HFFc6 (cell line): Measurements from ENCODE around the gene PTPRQ. TPM values are rescaled to one million over a fixed set of nuclear protein-coding genes. Genes with fewer than 3 reads are reported as not detected.

ENCODE experiments used
- DNase-seq: peaks from one replicate; pipeline ENCODE4 v3.0.0-alpha.2; 2018
- H3K27ac Mint-ChIP-seq: 2 replicates; pipeline ENCODE4 v1.8.0; 2020; ENCODE audit warnings: mild to moderate bottlenecking, mixed read lengths
- H3K27me3 Mint-ChIP-seq: 2 replicates; pipeline ENCODE4 v1.8.0; 2021; ENCODE audit warnings: mild to moderate bottlenecking, moderate library complexity, mixed read lengths; ENCODE audit not compliant: insufficient read depth
- H3K36me3 Mint-ChIP-seq: 2 replicates; pipeline ENCODE4 v1.8.0; 2021; ENCODE audit warnings: low read depth, mixed read lengths
- H3K4me1 Mint-ChIP-seq: 2 replicates; pipeline ENCODE4 v1.8.0; 2020; ENCODE audit warnings: low read depth, mixed read lengths
- H3K4me3 Mint-ChIP-seq: 2 replicates; pipeline ENCODE4 v1.8.0; 2020; ENCODE audit warnings: mild to moderate bottlenecking, moderate library complexity, mixed read lengths
- H3K9me3 Mint-ChIP-seq: 2 replicates; pipeline ENCODE4 v1.8.0; 2020; ENCODE audit warnings: mild to moderate bottlenecking, mixed read lengths
- CTCF ChIP-seq: fragments of 200-600 bp; sonication (generic); IDR thresholded peaks from 2 replicates; pipeline ENCODE4 v1.5.0; 2021; ENCODE audit warnings: antibody characterized with exemption, mild to moderate bottlenecking
- total RNA-seq, 6 experiments: library from RNA; stranded (reverse); fragmentation: NEBNext Ultra II Directional; extraction: Animal tissue kit (Norgen Biotek cat#: 25700); gene quantifications; 2 replicates in 1 of 6; 3 replicates in 5 of 6; pipeline ENCODE4 v1.2.3, GENCODE V29; 2021

Gene PTPRQ
- total RNA-seq, 6 experiments from 2014 or later: 2.6 to 4.1 (median 3.5) TPM

DNA sequence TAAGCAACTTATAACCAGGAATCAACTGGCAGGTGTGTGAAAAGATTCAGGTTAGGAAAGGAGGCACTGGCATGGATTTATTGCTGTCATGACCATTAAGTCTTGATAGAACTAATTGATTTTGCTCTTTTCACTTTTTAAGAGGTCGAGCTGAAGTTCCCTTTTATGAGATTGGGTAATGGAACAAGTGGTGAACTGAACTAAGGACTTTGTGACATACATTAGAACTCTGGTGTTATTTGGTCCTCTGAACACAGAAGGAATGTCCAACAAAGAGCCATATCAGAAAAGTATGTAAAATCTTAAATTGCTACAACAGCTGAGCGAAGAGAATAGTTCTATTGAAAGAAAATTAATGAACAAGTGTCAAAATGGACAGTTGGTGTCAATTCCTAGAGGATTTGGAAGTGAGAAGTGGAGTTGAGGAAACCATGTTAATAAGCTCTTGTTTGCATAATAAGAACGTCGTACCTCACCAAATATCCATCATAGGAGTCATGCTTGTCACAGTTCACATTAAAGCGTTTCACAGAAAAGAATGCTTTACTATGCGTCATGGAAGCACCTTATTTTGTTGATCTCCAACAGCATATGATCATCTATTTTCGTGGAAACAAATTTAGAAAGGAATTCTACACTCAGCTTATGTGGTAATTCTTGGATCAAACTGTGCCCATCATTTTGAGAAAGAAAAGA, 255.0 kb downstream of the PTPRQ start:
- H3K27ac Mint-ChIP-seq: no peak overlapping the region
- H3K9me3 Mint-ChIP-seq: no peaks in the 10 kb centered on the region
- peak overlapping the region; percentile 70 for H3K4me3 Mint-ChIP-seq
- no peaks in the 10 kb centered on the region for H3K36me3 Mint-ChIP-seq
- no peaks in the 10 kb centered on the region; the same call in 1 of the 2 replicates for H3K27me3 Mint-ChIP-seq
- H3K4me1 Mint-ChIP-seq: peaks cover 38% of the 10 kb centered on the region
- TF ChIP-seq CTCF: no peak
- no peak for DNase-seq

- H3K9me3 Mint-ChIP-seq: no peaks in the 10 kb centered on the region
- TF ChIP-seq CTCF: no peak
- H3K27me3 Mint-ChIP-seq: no peaks in the 10 kb centered on the region; the same call in 1 of the 2 replicates
- H3K27ac Mint-ChIP-seq: no peak overlapping the region
- H3K36me3 Mint-ChIP-seq: no peaks in the 10 kb centered on the region
- no peak for DNase-seq
- no peak overlapping the region for H3K4me3 Mint-ChIP-seq
- peaks cover 39% of the 10 kb centered on the region for H3K4me1 Mint-ChIP-seq
These were observed 256.3 kb downstream of the PTPRQ start for GRCh38 chr12:80700327-80700726.

DNA sequence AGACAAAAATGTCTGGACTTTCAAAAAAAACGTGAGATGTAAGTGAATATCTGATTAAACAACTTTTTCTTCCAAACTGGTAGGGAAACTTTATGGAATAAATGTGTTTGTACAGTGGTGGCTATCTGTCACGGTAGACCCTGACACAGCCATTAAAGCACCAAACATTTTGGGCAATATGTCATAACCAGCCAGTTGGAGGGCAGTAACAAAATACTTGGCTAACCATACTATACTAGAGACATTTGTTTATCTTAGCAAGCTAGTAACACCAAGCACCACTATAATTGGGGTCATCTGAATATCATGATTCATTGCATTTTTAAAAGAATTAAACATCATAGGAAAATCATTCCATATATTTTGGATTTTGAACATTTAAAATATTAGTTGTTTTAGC, 257.4 kb downstream of the PTPRQ start:
- Mint-ChIP-seq H3K4me1 (peaks cover 39% of the 10 kb centered on the region), H3K27me3 (no peaks in the 10 kb centered on the region; the same call in 1 of the 2 replicates), H3K36me3 (no peaks in the 10 kb centered on the region), H3K4me3 (no peak overlapping the region), H3K27ac (no peak overlapping the region), H3K9me3 (no peaks in the 10 kb centered on the region)
- no peak for DNase-seq
- TF ChIP-seq CTCF: no peak

- Mint-ChIP-seq H3K27ac (peak overlapping the region; percentile 65), H3K9me3 (no peaks in the 10 kb centered on the region), H3K4me1 (peaks cover 36% of the 10 kb centered on the region), H3K4me3 (peak overlapping the region; percentile 75), H3K36me3 (no peaks in the 10 kb centered on the region), H3K27me3 (no peaks in the 10 kb centered on the region; the same call in 1 of the 2 replicates)
- no peak for TF ChIP-seq CTCF
- DNase-seq: peak; percentile 44
These were observed 259.1 kb downstream of the PTPRQ start for GRCh38 chr12:80702889-80703805.

DNA sequence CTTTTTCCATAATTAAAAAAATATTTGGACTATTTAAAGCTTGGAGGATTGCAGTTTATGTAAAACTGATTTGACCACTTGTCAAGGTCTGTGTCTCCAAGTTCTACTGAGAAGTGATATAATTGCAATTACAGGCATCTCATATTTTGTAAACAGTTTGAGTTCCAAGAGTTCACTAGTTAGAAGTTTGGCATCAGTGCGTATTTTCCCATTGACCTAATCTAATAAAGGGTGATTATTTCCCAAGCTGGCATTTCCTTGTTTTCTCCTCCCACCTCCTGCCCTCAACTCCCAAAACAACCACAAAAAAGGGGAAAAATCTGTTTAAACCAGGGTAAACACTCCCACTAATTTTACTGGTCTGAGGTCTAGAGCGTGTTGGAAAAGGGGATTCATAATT, 260.4 kb downstream of the PTPRQ start:
- DNase-seq: no peak
- no peak overlapping the region for H3K4me3 Mint-ChIP-seq
- TF ChIP-seq CTCF: no peak

More for the DNA sequence above, 260.4 kb downstream of the PTPRQ start:
- Mint-ChIP-seq H3K27ac (no peak overlapping the region), H3K36me3 (peaks cover 9% of the 10 kb centered on the region), H3K27me3 (no peaks in the 10 kb centered on the region; the same call in 1 of the 2 replicates), H3K9me3 (no peaks in the 10 kb centered on the region), H3K4me1 (peaks cover 27% of the 10 kb centered on the region)
